Osteoblast (primary cell): Measurements from ENCODE around the gene PRKN. TPM values are rescaled to one million over a fixed set of nuclear protein-coding genes. Genes with fewer than 3 reads are reported as not detected.
A peak's percentile ranks its signal among the peaks of the same experiment; 100 is the strongest.

Experiments used
- DNase-seq: peaks from one replicate; pipeline ENCODE4 v3.0.0; 2011; ENCODE audit warnings: low spot score, mixed read lengths; ENCODE audit not compliant: insufficient read length; ENCODE audit errors: missing footprints
- H2AFZ ChIP-seq: 2 replicates; pipeline ENCODE4 v1.6.0; 2011; ENCODE audit warnings: mild to moderate bottlenecking, low read length
- H3K27ac ChIP-seq: 2 replicates; pipeline ENCODE4 v1.5.1; 2011; ENCODE audit warnings: mild to moderate bottlenecking, low read depth, low read length, moderate library complexity
- H3K27me3 ChIP-seq: 2 replicates; pipeline ENCODE4 v1.6.0; 2012; ENCODE audit warnings: mild to moderate bottlenecking, control low read depth, inconsistent platforms, low read length, moderate library complexity; ENCODE audit not compliant: insufficient read depth
- H3K36me3 ChIP-seq: 2 replicates; pipeline ENCODE4 v1.5.1; 2011; ENCODE audit warnings: mild to moderate bottlenecking, low read length, control low read depth, moderate library complexity; ENCODE audit not compliant: insufficient read depth
- H3K4me1 ChIP-seq: 2 replicates; pipeline ENCODE4 v1.5.1; 2011; ENCODE audit warnings: mild to moderate bottlenecking, low read length, control low read depth, moderate library complexity; ENCODE audit not compliant: insufficient read depth
- H3K4me2 ChIP-seq: 2 replicates; pipeline ENCODE4 v1.6.0; 2011; ENCODE audit warnings: mild to moderate bottlenecking, low read length; ENCODE audit not compliant: insufficient read depth
- H3K4me3 ChIP-seq: fragments of 200-600 bp; sonication (generic); 3 replicates; pipeline ENCODE4 v1.5.1; 2012; ENCODE audit warnings: mild to moderate bottlenecking, low read length, inconsistent platforms; ENCODE audit not compliant: insufficient read depth
- H3K79me2 ChIP-seq: 2 replicates; pipeline ENCODE4 v1.6.0; 2012; ENCODE audit warnings: mild to moderate bottlenecking, low read length, control low read depth, inconsistent platforms; ENCODE audit not compliant: insufficient read depth
- H3K9me3 ChIP-seq: 2 replicates; pipeline ENCODE4 v1.5.1; 2011; ENCODE audit warnings: low read depth, low read length, control low read depth
- H4K20me1 ChIP-seq: 2 replicates; pipeline ENCODE4 v1.6.0; 2012; ENCODE audit warnings: mild to moderate bottlenecking, low read length, control low read depth; ENCODE audit not compliant: insufficient read depth
- total RNA-seq: library from RNA; depleted of rRNA; stranded (reverse); fragments of >200 nt; gene quantifications from 2 replicates; pipeline ENCODE4 v1.2.3, GENCODE V29; 2012
- TF ChIP-seq, protein P1 (sequence below): IDR thresholded peaks from 2 replicates; pipeline ENCODE4 v1.5.1; 2011; ENCODE audit warnings: mild to moderate bottlenecking, low read depth, low read length, moderate library complexity; ENCODE audit errors: extremely low read depth

The PRKN gene
- total RNA-seq, 1 donor, result 2.9 TPM

DNA sequence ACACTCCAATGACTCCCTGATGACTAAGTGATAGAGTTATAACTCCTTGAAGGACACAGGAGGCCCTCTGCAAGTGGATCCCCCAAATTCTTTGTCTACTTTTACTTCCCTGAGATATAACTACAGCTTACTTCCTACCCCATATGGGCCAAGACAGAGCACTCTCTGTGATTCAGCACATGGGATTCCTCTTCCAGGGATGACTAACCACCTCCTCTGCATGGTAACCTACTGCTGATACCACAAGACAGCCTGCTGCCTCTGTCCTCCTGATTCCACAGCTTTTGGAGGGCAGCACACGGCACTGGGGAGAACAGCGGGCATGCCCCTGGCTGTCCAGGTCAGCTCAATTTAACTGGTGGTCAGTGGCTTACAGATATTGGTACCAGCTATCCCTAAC, 778.0 kb downstream of the PRKN start:
- Histone ChIP-seq H3K79me2 (no peaks in the 10 kb centered on the region), H3K9me3 (peaks cover 3% of the 10 kb centered on the region), H4K20me1 (no peaks in the 10 kb centered on the region), H3K36me3 (no peaks in the 10 kb centered on the region), H3K4me1 (no peaks in the 10 kb centered on the region), H3K4me3 (no peak overlapping the region), H3K27ac (no peak overlapping the region), H3K4me2 (no peak overlapping the region), H3K27me3 (no peaks in the 10 kb centered on the region), H2AFZ (no peak overlapping the region)
- peak; percentile 8 for DNase-seq
- TF ChIP-seq, protein P1, sequence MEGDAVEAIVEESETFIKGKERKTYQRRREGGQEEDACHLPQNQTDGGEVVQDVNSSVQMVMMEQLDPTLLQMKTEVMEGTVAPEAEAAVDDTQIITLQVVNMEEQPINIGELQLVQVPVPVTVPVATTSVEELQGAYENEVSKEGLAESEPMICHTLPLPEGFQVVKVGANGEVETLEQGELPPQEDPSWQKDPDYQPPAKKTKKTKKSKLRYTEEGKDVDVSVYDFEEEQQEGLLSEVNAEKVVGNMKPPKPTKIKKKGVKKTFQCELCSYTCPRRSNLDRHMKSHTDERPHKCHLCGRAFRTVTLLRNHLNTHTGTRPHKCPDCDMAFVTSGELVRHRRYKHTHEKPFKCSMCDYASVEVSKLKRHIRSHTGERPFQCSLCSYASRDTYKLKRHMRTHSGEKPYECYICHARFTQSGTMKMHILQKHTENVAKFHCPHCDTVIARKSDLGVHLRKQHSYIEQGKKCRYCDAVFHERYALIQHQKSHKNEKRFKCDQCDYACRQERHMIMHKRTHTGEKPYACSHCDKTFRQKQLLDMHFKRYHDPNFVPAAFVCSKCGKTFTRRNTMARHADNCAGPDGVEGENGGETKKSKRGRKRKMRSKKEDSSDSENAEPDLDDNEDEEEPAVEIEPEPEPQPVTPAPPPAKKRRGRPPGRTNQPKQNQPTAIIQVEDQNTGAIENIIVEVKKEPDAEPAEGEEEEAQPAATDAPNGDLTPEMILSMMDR, result no peak

DNA sequence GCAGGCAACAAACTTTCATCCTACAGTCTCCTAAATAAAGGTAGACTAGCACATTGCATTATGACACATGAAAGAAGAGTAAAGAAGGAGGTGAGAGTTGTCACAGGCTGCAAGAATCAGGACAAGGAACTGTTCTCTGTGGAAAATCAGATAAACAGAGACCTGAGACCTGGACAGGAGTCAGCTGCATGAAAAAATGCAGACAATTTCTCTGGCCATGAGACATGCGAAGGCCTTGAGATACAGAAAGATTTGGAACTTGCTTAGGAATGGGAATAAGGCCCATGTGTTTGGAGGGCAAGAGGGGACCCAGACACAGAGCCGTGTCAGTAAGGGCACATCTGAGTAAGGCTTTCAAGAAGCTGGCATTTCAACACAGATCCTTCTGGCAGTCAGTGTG, 779.1 kb downstream of the PRKN start:
- peaks cover 3% of the 10 kb centered on the region for H3K9me3 ChIP-seq
- H3K4me1 ChIP-seq, result no peaks in the 10 kb centered on the region
- H3K79me2 ChIP-seq, result no peaks in the 10 kb centered on the region
- H4K20me1 ChIP-seq, result no peaks in the 10 kb centered on the region
- no peak for DNase-seq
- no peak overlapping the region for H2AFZ ChIP-seq
- H3K27me3 ChIP-seq, result no peaks in the 10 kb centered on the region
- no peak overlapping the region for H3K4me2 ChIP-seq
- no peak overlapping the region for H3K4me3 ChIP-seq
- no peak overlapping the region for H3K27ac ChIP-seq
- H3K36me3 ChIP-seq, result no peaks in the 10 kb centered on the region
- TF ChIP-seq, protein P1, result no peak

DNA sequence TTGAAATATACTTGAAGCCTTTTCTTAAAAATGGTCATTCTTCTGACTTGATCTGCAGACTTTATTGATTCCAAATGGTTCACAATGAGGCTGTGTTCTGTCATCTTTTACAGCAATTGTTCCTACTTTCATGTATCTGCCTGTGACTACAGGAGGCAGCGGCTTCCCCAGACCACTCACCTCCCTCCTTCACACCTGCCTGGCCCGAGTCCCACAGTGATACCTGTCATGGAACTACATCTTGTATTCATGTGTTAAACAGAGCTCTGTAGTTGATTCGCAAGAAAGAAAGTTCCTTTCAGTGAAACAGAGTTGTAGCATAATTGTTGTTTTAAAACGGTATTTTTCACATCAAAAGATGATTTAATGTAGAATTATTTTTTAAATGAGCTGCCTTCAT, 780.2 kb downstream of the PRKN start:
- no peaks in the 10 kb centered on the region for H3K27me3 ChIP-seq
- DNase-seq, result peak; percentile 22

DNA sequence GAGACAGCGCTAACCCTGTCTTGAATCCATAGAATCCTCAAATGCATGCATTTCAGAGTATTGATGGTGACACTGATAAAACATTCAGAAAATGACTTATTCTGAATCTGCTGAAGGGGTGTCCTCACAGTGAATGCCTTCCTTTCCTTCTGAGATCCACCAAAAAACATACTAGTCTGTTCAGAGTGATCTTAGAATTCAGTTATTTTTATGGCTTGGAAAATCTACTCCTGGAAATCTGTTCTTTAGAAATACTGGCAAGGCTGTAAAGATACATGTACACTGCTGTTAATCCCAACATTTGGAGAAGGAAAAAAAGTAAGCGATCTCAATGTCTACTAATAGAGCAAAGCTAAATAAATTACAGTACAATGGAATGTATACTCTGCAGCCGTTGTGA, 781.1 kb downstream of the PRKN start:
- H3K27me3 ChIP-seq, result no peaks in the 10 kb centered on the region
- peaks cover 3% of the 10 kb centered on the region for H3K9me3 ChIP-seq
- no peaks in the 10 kb centered on the region for H3K36me3 ChIP-seq
- H3K27ac ChIP-seq, result no peak overlapping the region
- H4K20me1 ChIP-seq, result no peaks in the 10 kb centered on the region
- no peak overlapping the region for H3K4me3 ChIP-seq
- no peaks in the 10 kb centered on the region for H3K4me1 ChIP-seq
- no peaks in the 10 kb centered on the region for H3K79me2 ChIP-seq
- H3K4me2 ChIP-seq, result no peak overlapping the region
- no peak for DNase-seq
- no peak overlapping the region for H2AFZ ChIP-seq
- TF ChIP-seq, protein P1, result no peak

More for the DNA sequence above, 780.2 kb downstream of the PRKN start:
- no peak overlapping the region for H3K4me2 ChIP-seq
- H3K9me3 ChIP-seq, result peaks cover 3% of the 10 kb centered on the region
- H3K4me1 ChIP-seq, result no peaks in the 10 kb centered on the region
- H3K36me3 ChIP-seq, result no peaks in the 10 kb centered on the region
- no peaks in the 10 kb centered on the region for H3K79me2 ChIP-seq
- no peak overlapping the region for H3K4me3 ChIP-seq
- H3K27ac ChIP-seq, result no peak overlapping the region
- H4K20me1 ChIP-seq, result no peaks in the 10 kb centered on the region
- H2AFZ ChIP-seq, result no peak overlapping the region
- TF ChIP-seq, protein P1, result no peak
